B cell (primary cell): Measurements from ENCODE around the gene MUC21.

Experiments used
- CTCF ChIP-seq: fragments of 200-600 bp; IDR thresholded peaks from one replicate; pipeline ENCODE4 v1.8.0; 2022; ENCODE audit warnings: antibody characterized with exemption, mild to moderate bottlenecking
- EZH2 ChIP-seq: IDR thresholded peaks from 2 replicates; pipeline ENCODE4 v1.6.1; 2012; ENCODE audit warnings: borderline replicate concordance, low read depth, mild to moderate bottlenecking, moderate library complexity, low read length; ENCODE audit not compliant: insufficient read depth, poor library complexity, severe bottlenecking

DNA sequence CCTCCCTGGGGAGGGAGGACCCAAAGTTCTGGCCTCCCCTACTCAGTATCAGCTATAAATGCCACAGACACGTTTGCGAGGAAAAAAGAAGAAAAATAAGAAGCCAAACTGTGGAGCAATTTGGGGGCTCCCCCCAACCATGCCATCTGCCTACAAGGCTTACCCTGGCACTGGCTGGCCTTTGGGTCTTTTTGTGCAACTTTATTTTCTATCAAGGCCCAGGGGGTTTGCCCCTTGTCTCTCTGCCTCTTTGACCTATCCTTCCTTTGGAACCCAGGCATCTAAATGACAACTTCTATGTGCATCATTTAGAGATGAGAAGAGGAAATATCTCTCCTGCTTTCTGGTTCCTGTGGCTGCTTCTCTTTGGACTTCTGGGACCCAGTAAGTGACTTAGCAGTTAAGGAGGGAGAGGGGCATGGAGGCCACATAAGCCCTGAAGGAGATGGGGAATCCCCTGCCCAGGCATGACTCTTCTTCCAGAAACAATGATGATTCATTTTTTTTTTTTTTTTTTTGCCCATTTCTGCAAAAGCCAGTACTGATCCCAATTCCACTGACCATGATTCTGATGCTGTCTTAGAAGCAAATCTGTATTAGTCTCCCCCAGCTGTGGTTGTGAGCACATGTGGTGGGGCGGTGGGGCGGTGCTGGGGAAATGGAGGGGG is 27.0 kb downstream of the MUC21 start, which contains the start of gene MUC22:
- TF ChIP-seq CTCF (no peak), EZH2 (no peak)
